Upper lobe of left lung (tissue), 4 donors: ENCODE measurements around the gene NAA35.

ENCODE experiments used
- POLR2A ChIP-seq, 4 donors: fragments of 450-650 bp; IDR thresholded peaks; one replicate each; pipeline ENCODE4 v1.5.1; 2016 to 2017; ENCODE audit warnings: antibody characterized with exemption in 4 of 4, mild to moderate bottlenecking in 2 of 4
- POLR2AphosphoS5 ChIP-seq, 2 donors: sonication (generic); formaldehyde crosslinking; IDR thresholded peaks; one replicate each; pipeline ENCODE4 v1.5.1; 2017; ENCODE audit warnings: antibody characterized with exemption in 2 of 2
- TF ChIP-seq, protein P1 (sequence below), 6 experiments: fragments of 450-650 bp in 4 of 6; fragments of 200-600 bp in 2 of 6; sonication (generic) in 2 of 6; IDR thresholded peaks; one replicate each; pipeline ENCODE4 v1.5.1; 2016 to 2019; ENCODE audit warnings: antibody characterized with exemption in 6 of 6

DNA sequence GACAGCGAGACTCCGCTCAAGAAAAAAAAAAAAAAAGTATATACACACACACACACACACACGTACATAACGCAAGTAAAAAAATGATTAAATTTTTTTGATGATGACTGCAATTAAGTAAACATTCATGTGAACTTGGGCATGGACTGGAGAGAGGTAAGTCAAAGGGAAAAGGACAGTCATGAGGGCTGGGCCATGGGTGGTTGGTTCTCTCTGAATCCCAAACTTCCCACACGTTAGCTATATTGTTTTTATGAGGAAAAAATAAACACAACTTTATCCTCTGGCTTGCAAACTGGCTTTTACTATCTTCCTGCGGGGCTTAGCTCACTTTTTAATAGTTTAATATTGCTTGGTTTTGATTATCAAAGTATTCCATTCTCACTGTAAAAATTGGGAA, 104.7 kb downstream of the NAA35 start:
- TF ChIP-seq, protein P1, sequence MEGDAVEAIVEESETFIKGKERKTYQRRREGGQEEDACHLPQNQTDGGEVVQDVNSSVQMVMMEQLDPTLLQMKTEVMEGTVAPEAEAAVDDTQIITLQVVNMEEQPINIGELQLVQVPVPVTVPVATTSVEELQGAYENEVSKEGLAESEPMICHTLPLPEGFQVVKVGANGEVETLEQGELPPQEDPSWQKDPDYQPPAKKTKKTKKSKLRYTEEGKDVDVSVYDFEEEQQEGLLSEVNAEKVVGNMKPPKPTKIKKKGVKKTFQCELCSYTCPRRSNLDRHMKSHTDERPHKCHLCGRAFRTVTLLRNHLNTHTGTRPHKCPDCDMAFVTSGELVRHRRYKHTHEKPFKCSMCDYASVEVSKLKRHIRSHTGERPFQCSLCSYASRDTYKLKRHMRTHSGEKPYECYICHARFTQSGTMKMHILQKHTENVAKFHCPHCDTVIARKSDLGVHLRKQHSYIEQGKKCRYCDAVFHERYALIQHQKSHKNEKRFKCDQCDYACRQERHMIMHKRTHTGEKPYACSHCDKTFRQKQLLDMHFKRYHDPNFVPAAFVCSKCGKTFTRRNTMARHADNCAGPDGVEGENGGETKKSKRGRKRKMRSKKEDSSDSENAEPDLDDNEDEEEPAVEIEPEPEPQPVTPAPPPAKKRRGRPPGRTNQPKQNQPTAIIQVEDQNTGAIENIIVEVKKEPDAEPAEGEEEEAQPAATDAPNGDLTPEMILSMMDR (IDR thresholded peaks at IDR 0.05), result no peak
- no peak for TF ChIP-seq POLR2A (IDR thresholded peaks at IDR 0.05)
- TF ChIP-seq POLR2AphosphoS5 (IDR thresholded peaks at IDR 0.05), result no peak
